GM11168 (cell line): ENCODE results near the gene GADD45GIP1.

ENCODE experiments used
- in situ Hi-C: fragments of 300-500 bp; cut with MboI; formaldehyde crosslinking; loops from one replicate; pipeline ENCODE4 v1.12.0; 2022; ENCODE audit warnings: low sequenced_read_pairs; ENCODE audit not compliant: unreplicated experiment

The GADD45GIP1 gene

DNA sequence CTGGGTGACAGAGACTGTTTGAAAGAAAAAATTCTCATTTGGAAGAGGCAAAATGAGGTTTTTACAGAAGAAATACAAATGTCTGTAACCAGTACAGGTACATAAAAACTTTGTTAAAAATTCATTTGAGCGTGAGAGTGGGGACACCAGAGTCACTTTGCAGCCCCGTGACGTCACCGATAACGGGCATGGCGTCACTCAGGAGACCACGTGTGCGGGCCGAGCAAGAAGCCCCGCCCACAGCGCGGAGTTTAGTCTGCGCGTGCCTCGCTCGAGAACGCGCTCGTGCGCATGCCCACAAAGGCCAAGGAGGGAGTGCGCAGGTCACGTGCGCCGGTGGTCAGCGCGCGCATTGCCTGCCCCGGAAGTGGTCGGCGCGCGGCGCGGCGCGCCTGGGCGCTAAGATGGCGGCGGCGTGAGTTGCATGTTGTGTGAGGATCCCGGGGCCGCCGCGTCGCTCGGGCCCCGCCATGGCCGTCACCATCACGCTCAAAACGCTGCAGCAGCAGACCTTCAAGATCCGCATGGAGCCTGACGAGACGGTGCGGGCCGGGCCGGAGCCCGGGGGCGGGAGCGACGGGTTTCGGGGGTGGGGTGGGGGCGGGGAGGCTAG, 11.4 kb downstream of the GADD45GIP1 start, which contains the start of gene RAD23A:
RAD23A (plus strand) TSS at position 384 of the 613 bp plus-strand sequence; CDS start at position 471, 87 bp downstream.
- in situ Hi-C loops, result no loop called here

- in situ Hi-C loops, result no loop called here
These were observed 12.8 kb downstream of the GADD45GIP1 start for GRCh38 chr19:12944104-12944674.

DNA sequence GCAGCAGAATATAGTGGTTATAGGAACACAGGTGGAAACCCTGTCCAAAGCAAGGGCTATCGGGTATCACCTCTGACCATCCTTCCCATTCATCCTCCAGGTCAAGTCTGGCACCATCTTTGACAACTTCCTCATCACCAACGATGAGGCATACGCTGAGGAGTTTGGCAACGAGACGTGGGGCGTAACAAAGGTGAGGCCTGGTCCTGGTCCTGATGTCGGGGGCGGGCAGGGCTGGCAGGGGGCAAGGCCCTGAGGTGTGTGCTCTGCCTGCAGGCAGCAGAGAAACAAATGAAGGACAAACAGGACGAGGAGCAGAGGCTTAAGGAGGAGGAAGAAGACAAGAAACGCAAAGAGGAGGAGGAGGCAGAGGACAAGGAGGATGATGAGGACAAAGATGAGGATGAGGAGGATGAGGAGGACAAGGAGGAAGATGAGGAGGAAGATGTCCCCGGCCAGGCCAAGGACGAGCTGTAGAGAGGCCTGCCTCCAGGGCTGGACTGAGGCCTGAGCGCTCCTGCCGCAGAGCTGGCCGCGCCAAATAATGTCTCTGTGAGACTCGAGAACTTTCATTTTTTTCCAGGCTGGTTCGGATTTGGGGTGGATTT, 13.5 kb downstream of the GADD45GIP1 start:
- in situ Hi-C loops, result no loop called here

DNA sequence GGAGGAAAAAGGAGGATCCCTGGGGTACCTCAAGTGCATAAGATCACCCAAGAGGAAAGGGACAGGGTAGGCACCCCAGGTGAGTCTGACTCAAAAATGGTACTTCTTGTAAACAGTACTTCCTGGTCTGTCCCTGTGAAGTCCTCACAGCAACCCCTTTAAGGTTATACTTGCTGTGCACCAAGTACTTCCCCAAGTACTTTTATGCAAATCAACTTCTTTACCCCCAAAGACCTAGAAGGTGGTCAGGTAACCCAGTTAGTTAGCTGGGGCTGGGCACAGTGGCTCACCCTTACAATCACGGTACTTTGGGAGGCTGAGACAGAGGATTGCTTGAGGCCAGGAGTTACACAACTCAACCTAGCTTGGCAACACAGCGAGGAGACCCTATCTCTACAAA, 16.1 kb downstream of the GADD45GIP1 start:
- in situ Hi-C loops, result no loop called here

GRCh38 chr19:12939975-12940423, 17.0 kb downstream of the GADD45GIP1 start:
- in situ Hi-C loops, result no loop called here

DNA sequence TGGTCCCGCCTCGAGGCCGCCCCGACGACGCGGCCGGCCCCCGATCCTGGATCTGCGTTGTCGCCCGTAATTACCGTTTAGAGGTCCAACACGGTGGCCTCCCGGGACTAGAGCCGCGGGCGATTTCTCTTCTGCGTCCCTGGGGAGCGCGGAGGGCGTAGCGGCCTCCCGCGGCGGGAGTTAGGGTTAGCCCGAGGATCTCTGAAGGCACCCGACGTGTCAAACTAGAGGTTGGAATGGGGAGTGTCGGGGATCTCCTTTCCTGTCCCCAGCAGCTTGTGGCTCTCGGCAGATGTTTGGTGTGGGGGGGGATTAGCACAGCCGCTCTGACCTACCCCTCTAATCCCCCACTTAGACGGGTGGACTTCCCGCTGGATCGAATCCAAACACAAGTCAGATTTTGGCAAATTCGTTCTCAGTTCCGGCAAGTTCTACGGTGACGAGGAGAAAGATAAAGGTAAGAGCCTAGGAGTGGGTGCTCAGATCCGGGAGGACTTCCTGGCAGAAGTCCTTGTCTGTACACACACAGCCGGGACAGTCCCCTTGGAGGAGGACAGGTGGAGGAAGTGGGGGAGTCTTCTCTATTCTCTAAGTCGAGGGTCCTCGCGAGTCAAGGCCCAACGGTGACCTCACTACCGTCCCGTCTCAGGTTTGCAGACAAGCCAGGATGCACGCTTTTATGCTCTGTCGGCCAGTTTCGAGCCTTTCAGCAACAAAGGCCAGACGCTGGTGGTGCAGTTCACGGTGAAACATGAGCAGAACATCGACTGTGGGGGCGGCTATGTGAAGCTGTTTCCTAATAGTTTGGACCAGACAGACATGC, 18.0 kb downstream of the GADD45GIP1 start:
- in situ Hi-C loops, result no loop called here

- in situ Hi-C loops, result no loop called here
These were observed 18.9 kb downstream of the GADD45GIP1 start, which contains the start of gene CALR for GRCh38 chr19:12937927-12938778. TSS of gene CALR (plus strand) at chr19:12938609. CDS start at chr19:12938680, 71 bp downstream.

DNA sequence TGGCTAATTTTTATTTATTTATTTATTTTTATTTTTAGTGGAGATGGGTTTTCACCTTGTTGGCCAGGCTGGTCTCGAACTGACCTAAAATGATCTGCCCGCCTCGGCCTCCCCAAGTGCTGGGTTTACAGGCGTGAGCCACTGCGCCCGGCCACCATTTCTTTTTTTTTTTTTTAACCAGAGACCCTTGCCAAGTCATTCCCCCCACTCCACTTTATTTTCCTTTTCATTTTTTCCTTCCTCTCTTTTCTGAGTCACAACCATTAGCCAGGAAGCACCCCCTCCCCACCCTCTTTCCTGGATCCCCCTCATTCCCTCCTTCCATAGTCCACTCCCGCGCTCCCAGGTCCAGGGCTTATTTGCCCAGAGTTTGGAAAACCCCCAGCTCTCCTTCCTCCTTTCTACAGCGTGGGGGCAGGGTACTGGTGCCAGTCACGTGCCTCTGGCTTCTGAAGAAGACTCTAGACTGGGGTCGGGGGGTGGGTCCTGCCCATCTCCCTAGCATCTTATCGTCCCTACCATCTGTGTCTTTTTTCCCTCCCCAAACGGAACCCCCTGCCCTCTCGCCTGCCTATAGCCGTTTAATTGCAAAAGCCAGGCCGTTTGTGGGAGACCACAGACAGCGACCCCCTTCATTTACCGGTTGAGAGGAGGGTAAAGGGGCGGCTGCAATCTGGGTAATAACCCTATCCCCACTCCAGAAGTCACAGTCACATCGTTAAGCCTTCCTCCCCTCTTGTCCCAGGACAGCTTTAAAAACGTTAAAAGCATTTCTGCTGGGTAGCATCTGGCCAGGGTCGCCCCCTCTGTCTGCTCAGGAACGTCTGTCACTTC, 19.7 kb downstream of the GADD45GIP1 start:
- in situ Hi-C loops, result no loop called here

DNA sequence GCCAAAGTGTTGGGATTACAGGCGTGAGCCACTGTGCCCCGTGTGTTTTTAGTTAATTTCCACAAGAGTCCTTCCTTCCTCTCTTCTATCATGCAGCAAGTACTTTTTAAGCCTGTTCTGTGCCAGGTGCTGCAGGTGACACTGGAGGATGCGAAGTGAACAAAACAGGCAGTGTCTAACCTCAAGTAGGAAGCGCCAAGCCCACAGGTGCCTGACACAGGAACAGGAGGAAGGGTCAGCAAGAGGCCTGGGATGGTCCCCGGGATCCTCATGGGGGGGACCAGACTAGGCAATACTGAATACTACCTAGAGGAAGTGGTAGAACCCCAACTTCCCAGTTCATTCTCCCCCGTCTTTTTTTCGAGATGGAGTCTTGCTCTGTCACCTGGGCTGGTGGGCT, 20.4 kb downstream of the GADD45GIP1 start:
- in situ Hi-C loops, result no loop called here

- in situ Hi-C loops, result no loop called here
These were observed 22.0 kb downstream of the GADD45GIP1 start for GRCh38 chr19:12935071-12935470.

DNA sequence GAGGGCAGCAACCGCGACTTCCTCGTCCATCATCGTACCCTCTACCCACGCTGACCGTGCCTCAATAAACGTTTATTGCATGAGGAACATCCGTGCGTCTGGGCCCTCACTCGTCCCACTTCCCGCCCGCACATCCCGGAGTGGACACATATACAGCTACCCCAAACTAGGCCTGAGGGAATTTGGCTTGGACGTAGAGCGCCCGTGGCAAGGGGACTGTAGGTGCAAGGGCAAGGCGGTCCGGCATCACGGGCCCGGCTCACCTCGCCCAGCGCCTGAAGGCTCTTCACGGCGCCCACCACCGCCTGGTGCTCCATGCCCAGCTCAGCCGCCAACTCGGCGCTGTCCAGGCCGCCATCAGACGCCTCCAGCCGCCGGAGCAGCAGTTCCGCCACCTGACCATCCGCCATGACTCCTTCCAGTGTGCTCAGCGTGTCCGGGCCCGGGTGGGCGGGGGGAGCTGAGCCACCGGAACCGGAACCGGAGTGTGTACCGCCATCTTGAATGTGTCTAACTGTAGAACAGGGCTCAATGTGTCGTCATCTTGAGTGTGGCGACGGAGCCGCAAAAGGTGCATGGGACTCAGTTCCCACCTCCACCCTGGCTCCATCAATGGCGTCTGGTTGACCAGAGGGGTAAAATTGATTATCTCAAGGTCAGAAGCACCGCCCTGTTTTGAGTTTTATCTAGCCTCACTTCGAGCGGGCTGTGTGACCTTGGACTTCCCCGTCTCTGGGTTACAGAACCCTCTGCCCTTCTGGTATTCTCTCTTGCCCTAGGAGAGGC, 23.5 kb downstream of the GADD45GIP1 start, which contains the start of gene FARSA:
FARSA (minus strand) TSS at position 425 of the 786 bp plus-strand sequence; CDS start at position 410, 15 bp downstream.
- in situ Hi-C loops, result no loop called here

DNA sequence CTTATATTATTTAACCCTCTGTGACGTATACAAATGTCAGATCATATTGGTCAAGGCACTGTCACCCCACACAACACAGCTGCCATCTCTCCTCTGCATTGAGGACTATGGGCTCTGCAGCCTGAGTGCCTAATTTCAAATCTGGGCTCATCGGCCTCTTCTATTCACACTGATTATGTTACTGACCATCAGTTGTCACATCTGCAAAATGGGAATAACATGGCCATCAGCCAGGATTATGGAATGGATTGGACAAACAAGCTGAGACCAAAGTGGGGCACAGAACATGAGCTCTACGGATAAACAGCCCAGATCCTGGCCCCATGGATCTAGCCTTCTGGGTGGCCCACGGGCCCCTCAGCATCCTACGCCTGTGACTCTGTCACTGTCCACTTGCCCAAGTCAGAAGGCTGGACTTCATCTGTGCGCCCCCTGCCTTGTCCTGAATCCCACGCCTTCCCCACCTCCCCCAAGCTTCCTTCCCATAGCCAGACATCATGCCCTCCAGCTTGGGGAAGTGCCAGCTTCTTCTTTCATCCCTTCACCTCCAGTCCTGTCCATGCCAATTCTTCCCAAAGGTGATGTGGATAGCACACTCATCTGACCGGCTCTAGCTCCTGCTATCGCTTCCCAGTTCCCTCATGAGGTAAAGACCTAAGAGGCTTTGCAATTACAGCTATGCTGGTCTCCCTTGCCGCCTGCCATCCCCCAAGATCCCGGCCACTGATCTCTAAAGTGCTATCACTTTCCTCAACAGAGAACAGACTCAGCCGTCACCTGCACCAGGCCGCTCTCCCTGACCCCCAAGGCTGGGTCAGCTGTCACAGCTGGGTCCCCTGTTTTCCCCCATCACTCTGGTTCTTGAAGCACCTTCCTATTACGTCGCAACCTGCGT, 24.4 kb downstream of the GADD45GIP1 start:
- in situ Hi-C loops, result no loop called here

DNA sequence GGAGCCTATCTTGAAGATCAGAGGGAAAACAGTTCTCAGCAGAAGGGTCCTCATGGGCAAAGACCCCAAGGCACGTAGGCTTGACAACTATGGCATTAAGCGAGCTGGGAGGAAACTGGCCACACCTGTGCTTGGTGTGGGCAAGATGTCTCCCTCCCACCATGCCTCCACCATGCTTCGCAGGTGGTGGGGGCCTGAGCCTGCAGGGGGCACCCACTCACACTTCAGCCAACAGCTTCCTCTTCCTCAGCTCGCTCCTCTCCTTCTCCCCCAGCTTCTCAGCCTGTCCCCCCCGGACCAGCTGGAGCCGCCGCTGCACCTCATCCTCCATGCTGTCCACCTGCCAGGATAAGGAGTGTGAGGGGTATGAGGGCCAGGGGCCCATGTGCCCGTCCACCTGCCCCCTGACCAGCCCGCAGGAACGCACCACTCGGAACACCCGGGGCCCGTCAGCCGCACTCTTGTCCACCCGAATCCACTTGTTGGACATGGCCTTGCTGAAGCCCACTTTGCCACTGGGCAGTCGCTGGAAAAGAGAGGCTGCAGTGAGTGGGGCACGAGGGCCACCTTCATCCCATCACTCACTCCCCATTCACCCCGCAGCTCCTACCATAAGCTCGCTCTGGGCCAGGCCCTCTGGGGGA, 26.9 kb downstream of the GADD45GIP1 start:
- in situ Hi-C loops, result no loop called here

DNA sequence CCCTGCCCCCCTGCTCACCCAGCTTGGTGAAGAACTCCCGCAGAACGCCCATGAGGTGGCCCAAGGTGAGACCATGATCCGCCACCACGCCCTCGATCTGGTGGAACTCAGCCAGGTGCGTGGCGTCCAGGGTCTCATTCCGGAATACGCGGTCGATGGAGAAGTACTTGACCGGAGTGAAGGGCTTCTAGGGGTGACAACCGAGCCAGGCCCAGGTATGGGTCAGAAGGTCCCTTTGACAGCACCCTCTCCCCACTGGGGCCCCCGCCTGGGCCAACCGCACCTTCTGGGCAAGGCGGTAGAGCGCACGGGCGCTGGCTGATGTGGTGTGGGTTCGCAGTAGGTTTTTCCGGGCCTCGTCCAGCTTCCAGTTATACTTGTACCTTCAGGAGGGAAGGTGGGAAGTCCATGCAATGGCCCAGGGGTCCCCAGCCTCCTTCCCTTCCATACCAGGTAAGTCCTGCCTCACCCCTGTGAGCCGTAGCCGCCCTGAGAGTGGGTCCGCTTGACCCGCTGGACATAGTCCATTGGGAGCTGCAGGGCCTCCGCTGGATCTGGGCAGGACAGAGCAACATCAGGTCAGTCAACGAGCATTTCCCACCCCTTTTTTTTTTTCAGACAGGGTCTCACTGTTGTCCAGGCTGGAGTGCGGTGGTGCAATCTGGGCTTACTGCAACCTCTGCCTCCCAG, 32.3 kb downstream of the GADD45GIP1 start:
- in situ Hi-C loops, result no loop called here

- in situ Hi-C loops, result no loop called here
These were observed 34.1 kb downstream of the GADD45GIP1 start for GRCh38 chr19:12922959-12923358.

DNA sequence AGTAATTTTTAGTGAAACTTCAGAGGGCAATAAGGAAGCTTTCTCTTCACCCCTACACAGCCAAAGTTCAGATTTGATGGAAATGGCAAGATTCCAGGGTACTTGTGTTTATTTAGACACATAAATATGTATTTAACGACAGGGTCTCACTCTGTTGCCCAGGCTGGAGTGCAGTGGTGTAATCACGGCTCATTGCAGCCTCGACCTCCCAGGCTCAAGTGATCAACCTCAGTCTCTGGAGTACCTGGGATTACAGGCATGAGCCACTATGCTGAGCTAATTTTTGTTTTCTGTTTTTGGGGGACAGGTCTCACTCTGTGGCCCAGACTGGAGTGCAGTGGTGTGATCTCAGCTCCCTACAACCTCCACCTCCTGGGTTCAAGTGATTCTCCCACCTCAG, 36.0 kb downstream of the GADD45GIP1 start:
- in situ Hi-C loops, result no loop called here
